Ramos (cell line): ENCODE results near the gene IFT52.

ENCODE experiments used
- in situ Hi-C: fragments of 300-500 bp; cut with MboI; formaldehyde crosslinking; loops from one replicate; pipeline ENCODE4 v1.14.3; 2022; ENCODE audit warnings: low sequenced_read_pairs; ENCODE audit not compliant: unreplicated experiment

Gene IFT52

GRCh38 chr20:43680981-43681380 lies 90.2 kb downstream of the IFT52 start:
- in situ Hi-C loops, result no loop called here

- in situ Hi-C loops, result no loop called here
Observed at GRCh38 chr20:43681468-43681942, 90.8 kb downstream of the IFT52 start.

- in situ Hi-C loops, result no loop called here
Observed at GRCh38 chr20:43681991-43682410, 91.3 kb downstream of the IFT52 start.

GRCh38 chr20:43682446-43682845 lies 91.7 kb downstream of the IFT52 start:
- in situ Hi-C loops, result no loop called here

GRCh38 chr20:43686820-43687219 lies 96.1 kb downstream of the IFT52 start:
- in situ Hi-C loops, result no loop called here

- in situ Hi-C loops, result no loop called here
Observed at GRCh38 chr20:43689165-43689564, 98.4 kb downstream of the IFT52 start.

- in situ Hi-C loops, result loop anchor here (5.0 kb wide), 1 partner anchor 154 kb away; no protein-coding TSS in a partner anchor
Observed at GRCh38 chr20:43690943-43691598, 100.3 kb downstream of the IFT52 start.

- in situ Hi-C loops, result loop anchor here (5.0 kb wide), 1 partner anchor 155 kb away; no protein-coding TSS in a partner anchor
Observed at GRCh38 chr20:43691928-43692524, 101.3 kb downstream of the IFT52 start.

- in situ Hi-C loops, result loop anchor here (5.0 kb wide), 1 partner anchor 157 kb away; no protein-coding TSS in a partner anchor
Observed at GRCh38 chr20:43694763-43695162, 104.0 kb downstream of the IFT52 start.

- in situ Hi-C loops, result no loop called here
Observed at GRCh38 chr20:43695571-43695970, 104.8 kb downstream of the IFT52 start.
